Motor neuron (in vitro differentiated cells): ENCODE data around the gene NEK11. TPM values are rescaled to one million over a fixed set of nuclear protein-coding genes. Genes with fewer than 3 reads are reported as not detected.

Experiments used
- ATAC-seq, 8 experiments: fragments of 200-7000 bp; cut with Tn5 transposase; replicated peaks in 6 of 8; 2 replicates each; pipeline ENCODE4 v1.8.0; 2021; ENCODE audit warnings: mild to moderate bottlenecking in 8 of 8, moderate library complexity in 8 of 8
- H3K27ac ChIP-seq, 2 donors: fragments of 250-450 bp; sonication (Bioruptor Pico); 2 replicates each; pipeline ENCODE4 v1.9.0; 2021; ENCODE audit warnings: antibody characterized with exemption in 2 of 2, mild to moderate bottlenecking in 2 of 2, moderate library complexity in 1 of 2
- H3K4me1 ChIP-seq, 2 donors: fragments of 250-450 bp; sonication (Bioruptor Pico); replicated peaks in 1 of 2; 2 replicates each; pipeline ENCODE4 v1.6.1; 2021; ENCODE audit warnings: antibody characterized with exemption in 2 of 2, mild to moderate bottlenecking in 2 of 2, moderate library complexity in 1 of 2
- H3K4me3 ChIP-seq, 5 donors: fragments of 250-450 bp; sonication (Bioruptor Pico); 2 replicates each; pipeline ENCODE4 v1.9.0; 2021; ENCODE audit warnings: antibody characterized with exemption in 5 of 5, mild to moderate bottlenecking in 5 of 5, moderate library complexity in 4 of 5
- WGBS, 10 experiments: fragments of 450-650 bp; shearing (Covaris generic); methylation state at CpG; one replicate each; pipeline ENCODE4 v1.0.0; 2022; 5-methylcytosine and 5-hydroxymethylcytosine counted together
- in situ Hi-C, 9 experiments: fragments of 400-800 bp; cut with MboI; loops; one replicate each; pipeline ENCODE4 v1.15.0; 2021; ENCODE audit warnings: low sequenced_read_pairs in 9 of 9, low pct_unique_long_range_greater_than_20kb in 2 of 9; ENCODE audit not compliant: unreplicated experiment in 9 of 9
- total RNA-seq, 8 experiments: library from RNA; unstranded; fragments of 300-600 nt; gene quantifications; 2 replicates each; pipeline versions ENCODE4 v1.2.3 to v1.2.4, GENCODE V29; 2022

NEK11 gene
- total RNA-seq, 8 experiments from 2014 or later: 1.1 to 10.3 (median 3.4) TPM

- 7 to 75% (median 48%) methylated on average over 1 to 3 of the region's 3 CpGs; no CpG with 5 or more reads in 1 of the 10 experiments for WGBS, 10 experiments
- no peak overlapping the region for H3K4me3 ChIP-seq
- peaks cover 0 to 3% of the 10 kb centered on the region in 2 donors for H3K4me1 ChIP-seq
- in situ Hi-C loops: no loop called here
- no peak for ATAC-seq
- no peak overlapping the region for H3K27ac ChIP-seq
These were observed 23.3 kb downstream of the NEK11 start for GRCh38 chr3:131050001-131050400.

GRCh38 chr3:131053043-131053859 lies 26.6 kb downstream of the NEK11 start:
- no peak overlapping the region for H3K4me3 ChIP-seq
- 21 to 89% (median 68%) methylated on average over 2 to 3 of the region's 3 CpGs; no CpG with 5 or more reads in 1 of the 10 experiments for WGBS, 10 experiments
- H3K27ac ChIP-seq: no peak overlapping the region
- in situ Hi-C loops: no loop called here
- peaks cover 0 to 3% of the 10 kb centered on the region in 2 donors for H3K4me1 ChIP-seq
- ATAC-seq: peak in 3 of 8 experiments; percentile 65 to 78 (median 72)

- Histone ChIP-seq H3K27ac (no peak overlapping the region), H3K4me3 (no peak overlapping the region), H3K4me1 (no peaks in the 10 kb centered on the region)
- no peak for ATAC-seq
- in situ Hi-C loops: no loop called here
These were observed 41.3 kb downstream of the NEK11 start for GRCh38 chr3:131067983-131068382.

- Histone ChIP-seq H3K4me1 (peaks cover 0 to 5% of the 10 kb centered on the region in 2 donors), H3K4me3 (no peak overlapping the region), H3K27ac (no peak overlapping the region)
- WGBS, 10 experiments: 0 to 70% (median 42%) methylated on average over 1 to 2 of the region's 2 CpGs; no CpG with 5 or more reads in 2 of the 10 experiments
- in situ Hi-C loops: no loop called here
- peak in 2 of 8 experiments; percentile 66 to 78 for ATAC-seq
These were observed 45.5 kb downstream of the NEK11 start for GRCh38 chr3:131072099-131072559.

- peak in 3 of 8 experiments; percentile 33 to 86 (median 78) for ATAC-seq
- H3K27ac ChIP-seq: no peak overlapping the region
- H3K4me1 ChIP-seq: peaks cover 0 to 7% of the 10 kb centered on the region in 2 donors
- in situ Hi-C loops: no loop called here
- no peak overlapping the region for H3K4me3 ChIP-seq
- 0 to 100% (median 60%) methylated on average over 1 to 2 of the region's 2 CpGs; no CpG with 5 or more reads in 3 of the 10 experiments for WGBS, 10 experiments
These were observed 46.2 kb downstream of the NEK11 start for GRCh38 chr3:131072845-131073244.

- H3K4me3 ChIP-seq: no peak overlapping the region
- WGBS, 10 experiments: 50 to 100% (median 93%) methylated on average over 1 to 3 of the region's 4 CpGs; no CpG with 5 or more reads in 2 of the 10 experiments
- no peak overlapping the region for H3K27ac ChIP-seq
- in situ Hi-C loops: no loop called here
- H3K4me1 ChIP-seq: peaks cover 0 to 7% of the 10 kb centered on the region in 2 donors
- no peak for ATAC-seq
These were observed 49.1 kb downstream of the NEK11 start for GRCh38 chr3:131075632-131076328.

GRCh38 chr3:131077904-131078303 lies 51.2 kb downstream of the NEK11 start:
- in situ Hi-C loops: no loop called here
- Histone ChIP-seq H3K4me1 (peaks cover 3 to 9% of the 10 kb centered on the region in 2 donors), H3K27ac (no peak overlapping the region), H3K4me3 (no peak overlapping the region)
- WGBS, 10 experiments: 13 to 67% (median 39%) methylated on average over 1 of the region's 1 CpG; no CpG with 5 or more reads in 2 of the 10 experiments
- ATAC-seq: no peak

- no peak for ATAC-seq
- WGBS, 10 experiments: 77 to 100% (median 100%) methylated on average over 1 of the region's 1 CpG; no CpG with 5 or more reads in 1 of the 10 experiments
- H3K4me1 ChIP-seq: peaks cover 10 to 15% of the 10 kb centered on the region in 2 donors
- H3K27ac ChIP-seq: no peak overlapping the region
- in situ Hi-C loops: no loop called here
- H3K4me3 ChIP-seq: no peak overlapping the region
These were observed 52.4 kb downstream of the NEK11 start for GRCh38 chr3:131079086-131079485.

GRCh38 chr3:131081224-131081623 lies 54.5 kb downstream of the NEK11 start:
- ATAC-seq: no peak
- H3K4me3 ChIP-seq: no peak overlapping the region
- peaks cover 10% of the 10 kb centered on the region in 2 donors for H3K4me1 ChIP-seq
- H3K27ac ChIP-seq: no peak overlapping the region
- WGBS, 10 experiments: 80 to 100% (median 88%) methylated on average over 1 of the region's 1 CpG; no CpG with 5 or more reads in 3 of the 10 experiments
- in situ Hi-C loops: no loop called here

- ATAC-seq: no peak
- H3K4me1 ChIP-seq: peaks cover 10% of the 10 kb centered on the region in 2 donors
- in situ Hi-C loops: no loop called here
- WGBS, 10 experiments: 89 to 100% (median 97%) methylated on average over 1 to 4 of the region's 4 CpGs
- no peak overlapping the region for H3K4me3 ChIP-seq
- H3K27ac ChIP-seq: no peak overlapping the region
These were observed 55.6 kb downstream of the NEK11 start for GRCh38 chr3:131082246-131082645.

GRCh38 chr3:131082871-131083863 lies 56.5 kb downstream of the NEK11 start:
- no peak overlapping the region for H3K4me3 ChIP-seq
- H3K4me1 ChIP-seq: peaks cover 8 to 10% of the 10 kb centered on the region in 2 donors
- in situ Hi-C loops: no loop called here
- ATAC-seq: peak; percentile 39 to 100 (median 100)
- H3K27ac ChIP-seq: no peak overlapping the region
- WGBS, 10 experiments: 0 to 29% (median 4%) methylated on average over 1 to 5 of the region's 5 CpGs; no CpG with 5 or more reads in 3 of the 10 experiments

- Histone ChIP-seq H3K27ac (no peak overlapping the region), H3K4me3 (no peak overlapping the region), H3K4me1 (no peaks in the 10 kb centered on the region)
- in situ Hi-C loops: no loop called here
- peak in 2 of 8 experiments; percentile 38 to 59 for ATAC-seq
- 50 to 100% (median 87%) methylated on average over 1 to 3 of the region's 3 CpGs for WGBS, 10 experiments
These were observed 65.1 kb downstream of the NEK11 start for GRCh38 chr3:131091768-131092167.
